WTC11 (cell line): ENCODE data around the gene MEX3D.

Source experiments
- PRDM15 ChIP-seq: sonication (generic); formaldehyde crosslinking; IDR thresholded peaks from 2 replicates; pipeline ENCODE4 v1.8.0; 2022; ENCODE audit warnings: missing genetic modification reagents
- TF ChIP-seq, protein P1 (sequence below): fragments of 200-600 bp; IDR thresholded peaks from 2 replicates; pipeline ENCODE4 v1.8.0; 2022; ENCODE audit warnings: antibody characterized with exemption

GRCh38 chr19:1538978-1539377 is 29.1 kb downstream of the MEX3D start:
- TF ChIP-seq PRDM15 (CRISPR knock-in tag), result no peak
- TF ChIP-seq, protein P1, sequence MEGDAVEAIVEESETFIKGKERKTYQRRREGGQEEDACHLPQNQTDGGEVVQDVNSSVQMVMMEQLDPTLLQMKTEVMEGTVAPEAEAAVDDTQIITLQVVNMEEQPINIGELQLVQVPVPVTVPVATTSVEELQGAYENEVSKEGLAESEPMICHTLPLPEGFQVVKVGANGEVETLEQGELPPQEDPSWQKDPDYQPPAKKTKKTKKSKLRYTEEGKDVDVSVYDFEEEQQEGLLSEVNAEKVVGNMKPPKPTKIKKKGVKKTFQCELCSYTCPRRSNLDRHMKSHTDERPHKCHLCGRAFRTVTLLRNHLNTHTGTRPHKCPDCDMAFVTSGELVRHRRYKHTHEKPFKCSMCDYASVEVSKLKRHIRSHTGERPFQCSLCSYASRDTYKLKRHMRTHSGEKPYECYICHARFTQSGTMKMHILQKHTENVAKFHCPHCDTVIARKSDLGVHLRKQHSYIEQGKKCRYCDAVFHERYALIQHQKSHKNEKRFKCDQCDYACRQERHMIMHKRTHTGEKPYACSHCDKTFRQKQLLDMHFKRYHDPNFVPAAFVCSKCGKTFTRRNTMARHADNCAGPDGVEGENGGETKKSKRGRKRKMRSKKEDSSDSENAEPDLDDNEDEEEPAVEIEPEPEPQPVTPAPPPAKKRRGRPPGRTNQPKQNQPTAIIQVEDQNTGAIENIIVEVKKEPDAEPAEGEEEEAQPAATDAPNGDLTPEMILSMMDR, result no peak
